ENCODE data around the gene COQ10B.
"Not testable (repeated sequence)": the region's sequence is repeated elsewhere in the genome, so short reads cannot be mapped to it uniquely, and the experiment has no call there.

Gene COQ10B

GRCh38 chr2:197453123-197453913 is at the start of gene COQ10B:
COQ10B (plus strand) TSS chr2:197453552; CDS start chr2:197453561, 9 bp downstream.
- peak; percentile 94 for DNase-seq (ENCODE audit: low read depth)

DNA sequence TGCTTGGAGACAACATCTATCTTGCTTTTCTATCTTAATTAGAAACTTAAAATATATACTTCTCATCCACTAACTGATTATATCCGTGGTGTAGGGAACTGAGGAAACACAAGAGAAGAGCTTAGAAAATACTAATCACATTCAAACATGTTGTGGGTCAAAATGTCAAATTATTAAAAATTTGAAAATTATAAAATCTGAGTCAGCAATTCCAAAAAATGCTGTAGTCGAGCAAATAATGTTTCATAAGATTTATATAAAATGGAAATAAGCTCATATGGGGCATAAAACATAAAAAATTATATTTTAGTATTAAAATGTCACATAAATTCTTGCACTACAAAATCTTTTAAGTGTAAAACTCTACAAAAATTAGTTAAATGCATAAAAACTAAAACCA is 47.8 kb upstream of the COQ10B start:
- DNase-seq (ENCODE audit: low read depth) = no peak

- no peak for DNase-seq (ENCODE audit: low read depth)
These were observed 39.3 kb upstream of the COQ10B start for GRCh38 chr2:197414039-197414438.

DNA sequence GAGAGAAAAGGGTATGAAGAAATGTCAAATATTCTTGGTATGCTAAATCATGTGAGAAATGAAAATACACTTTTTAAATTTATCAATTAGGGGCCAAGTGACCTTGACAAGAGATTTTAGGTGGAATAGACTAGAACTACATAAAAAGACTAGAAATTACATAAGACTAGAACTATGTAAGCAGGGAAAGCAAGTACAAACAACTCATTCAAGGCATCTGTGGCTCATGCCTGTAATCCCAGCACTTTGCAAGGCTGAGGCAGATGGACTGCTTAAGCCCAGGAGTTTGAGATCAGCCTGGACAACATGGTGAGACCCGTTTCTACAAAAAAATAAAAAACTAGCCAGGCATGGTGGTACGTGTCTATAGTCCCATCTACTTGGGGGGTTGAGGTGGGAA is 38.8 kb upstream of the COQ10B start:
- no peak for DNase-seq (ENCODE audit: low read depth)

- no peak for DNase-seq (ENCODE audit: low read depth)
These were observed 37.1 kb upstream of the COQ10B start for GRCh38 chr2:197416268-197416667.

DNA sequence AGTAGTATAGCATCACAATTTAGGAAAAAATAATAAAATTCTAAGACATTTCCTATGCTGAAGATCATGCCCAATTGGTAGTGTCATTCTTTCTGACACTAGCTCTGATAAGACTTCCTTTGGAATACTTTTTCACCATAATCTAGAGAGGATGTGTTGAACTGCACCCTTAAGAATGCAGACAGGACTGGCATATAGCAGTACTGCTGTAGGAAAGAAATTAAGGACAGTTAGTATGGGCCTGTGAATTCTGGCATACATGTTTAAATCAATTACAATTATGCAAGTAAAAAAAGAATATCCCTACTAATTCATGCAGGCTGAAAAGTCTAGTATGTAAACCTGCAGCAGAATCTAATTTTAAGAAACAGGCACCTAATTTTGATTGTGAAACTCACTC is 33.9 kb upstream of the COQ10B start:
- DNase-seq (ENCODE audit: low read depth) = no peak

- DNase-seq (ENCODE audit: low read depth) = no peak
These were observed 30.0 kb upstream of the COQ10B start for GRCh38 chr2:197423307-197423706.

DNA sequence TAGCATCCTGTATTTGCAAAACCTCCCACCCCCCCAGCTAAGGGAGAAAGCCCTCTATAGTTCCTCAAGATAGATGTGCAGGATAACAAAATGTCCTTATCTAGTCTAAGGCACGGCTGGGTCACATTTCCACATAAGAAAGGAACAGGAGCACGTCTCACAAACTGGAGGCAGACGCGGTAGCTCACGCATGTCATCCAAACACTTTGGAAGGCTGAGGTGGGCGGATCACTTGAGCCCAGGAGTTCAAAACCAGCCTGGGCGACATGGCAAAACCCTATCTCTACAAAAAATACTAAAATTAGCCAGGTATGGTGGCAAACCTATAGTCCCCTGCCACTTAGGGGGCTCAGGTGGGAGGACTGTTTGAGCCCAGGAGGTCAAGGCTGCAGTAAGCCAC is 27.8 kb upstream of the COQ10B start:
- no peak for DNase-seq (ENCODE audit: low read depth)

- DNase-seq (ENCODE audit: low read depth) = no peak
These were observed 26.4 kb upstream of the COQ10B start for GRCh38 chr2:197426723-197427603.

DNA sequence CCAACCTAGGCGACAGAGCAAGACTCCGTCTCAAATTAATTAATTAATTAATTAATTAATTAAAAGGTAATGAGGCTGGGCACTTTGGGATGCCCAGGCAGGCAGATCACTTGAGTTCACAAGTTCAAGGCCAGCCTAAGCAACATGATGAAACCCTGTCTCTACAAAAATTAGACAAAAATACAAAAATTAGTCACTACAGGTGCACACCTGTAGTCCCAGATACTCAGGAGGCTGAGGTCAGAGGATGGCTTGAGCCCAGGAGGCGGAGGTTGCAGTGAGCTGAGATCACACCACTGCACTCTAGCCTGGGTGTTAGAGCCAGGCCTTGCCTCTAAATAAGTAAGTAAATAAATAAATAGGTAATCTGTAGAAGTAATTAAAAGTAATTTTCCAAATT is 25.4 kb upstream of the COQ10B start:
- no peak for DNase-seq (ENCODE audit: low read depth)

DNA sequence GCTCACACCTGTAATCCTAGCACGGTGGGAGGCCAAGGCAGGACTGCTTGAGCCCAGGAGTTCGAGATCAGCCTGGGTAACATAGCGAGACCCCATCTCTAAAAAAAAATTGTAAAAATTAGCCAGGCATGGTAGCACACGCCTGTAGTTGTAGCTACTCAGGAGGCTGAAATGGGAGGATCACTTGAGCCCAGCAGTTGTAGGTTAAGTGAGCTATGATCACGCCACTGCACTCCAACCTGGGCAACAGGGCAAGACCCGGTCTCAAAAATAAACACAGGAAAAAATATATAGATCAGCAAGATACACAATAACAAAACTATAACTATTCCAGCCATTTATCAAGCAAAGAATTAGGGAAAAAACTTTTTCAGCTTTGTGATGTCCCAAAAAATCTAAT is 21.5 kb upstream of the COQ10B start:
- no peak for DNase-seq (ENCODE audit: low read depth)

GRCh38 chr2:197432527-197432926 is 20.8 kb upstream of the COQ10B start:
- not testable (repeated sequence) for DNase-seq (ENCODE audit: low read depth)

DNA sequence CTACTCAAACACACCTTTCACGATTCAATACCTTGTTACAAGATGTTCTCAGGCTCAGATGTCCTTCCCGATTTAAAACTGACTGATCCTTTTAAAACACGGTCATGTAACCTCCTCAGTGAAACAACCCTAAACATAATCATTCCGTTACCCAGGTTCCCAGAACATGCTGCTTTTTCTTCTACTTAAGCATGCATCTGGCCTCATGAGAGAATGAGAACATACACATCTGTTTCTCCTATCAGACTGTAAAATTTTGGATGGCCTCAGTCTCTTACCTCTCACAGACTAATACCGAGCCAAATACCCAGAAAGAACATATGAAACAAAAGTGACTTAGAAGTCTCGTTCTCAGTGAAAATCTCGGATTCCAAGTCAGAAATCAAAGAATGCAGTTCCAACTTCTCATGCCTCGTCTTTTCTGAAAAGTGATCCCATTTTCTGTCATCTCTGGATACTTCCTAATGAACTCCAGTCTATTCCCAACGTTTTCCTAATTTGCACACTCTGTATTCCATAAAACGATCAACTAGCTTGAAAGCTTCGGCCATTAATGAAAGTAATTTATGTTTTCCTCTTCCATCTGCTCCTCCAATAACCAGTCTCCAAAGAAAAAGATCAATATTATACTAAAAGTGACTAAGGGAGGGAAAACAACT is 19.4 kb upstream of the COQ10B start:
- DNase-seq (ENCODE audit: low read depth) = no peak

- peak; percentile 97 for DNase-seq (ENCODE audit: low read depth)
These were observed 18.5 kb upstream of the COQ10B start, which contains the start of gene SF3B1 for GRCh38 chr2:197434541-197435513. SF3B1 (minus strand) TSS chr2:197435028; CDS start chr2:197434999, 29 bp downstream.

- DNase-seq (ENCODE audit: low read depth) = no peak
These were observed 17.5 kb upstream of the COQ10B start for GRCh38 chr2:197435598-197436420.

DNA sequence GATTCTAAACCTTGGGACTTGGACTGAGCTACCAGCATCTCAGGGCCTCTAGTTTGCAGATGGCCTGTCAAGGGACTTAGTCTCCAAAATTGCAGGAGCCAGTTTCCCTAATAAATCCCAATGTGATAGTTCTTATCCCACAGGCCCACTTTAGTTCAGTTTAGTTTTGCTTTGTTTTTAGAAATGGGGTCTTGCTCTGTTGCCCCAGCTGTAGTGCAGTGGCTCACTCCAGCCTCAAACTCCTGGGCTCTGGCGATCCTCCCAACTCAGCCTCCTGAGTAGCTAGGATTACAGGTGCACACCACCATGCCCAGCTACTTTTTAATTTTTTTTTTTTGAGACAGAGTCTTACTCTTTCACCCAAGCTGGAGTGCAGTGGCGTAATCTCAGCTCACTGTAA is 16.0 kb upstream of the COQ10B start:
- DNase-seq (ENCODE audit: low read depth) = no peak

DNA sequence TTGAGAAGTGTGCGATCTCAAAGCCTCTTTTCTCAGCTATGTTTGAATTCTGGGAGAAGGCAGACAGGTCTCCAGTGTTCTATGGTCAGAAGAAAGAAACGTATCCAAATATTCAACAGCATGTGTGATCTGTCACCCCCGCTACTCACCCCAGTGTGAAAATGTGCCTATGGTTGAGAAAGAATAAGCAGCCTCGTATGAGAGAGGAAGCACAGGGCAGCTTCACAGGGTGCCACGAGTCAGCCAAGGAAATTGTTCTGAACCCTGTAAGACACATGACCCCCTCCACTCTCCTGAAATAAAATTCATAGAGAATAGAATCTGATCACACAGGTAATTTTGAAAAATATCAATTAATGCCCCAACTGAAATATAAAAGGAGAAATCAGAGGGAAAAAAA is 10.5 kb upstream of the COQ10B start:
- no peak for DNase-seq (ENCODE audit: low read depth)

GRCh38 chr2:197445746-197446145 is 7.6 kb upstream of the COQ10B start:
- no peak for DNase-seq (ENCODE audit: low read depth)

DNA sequence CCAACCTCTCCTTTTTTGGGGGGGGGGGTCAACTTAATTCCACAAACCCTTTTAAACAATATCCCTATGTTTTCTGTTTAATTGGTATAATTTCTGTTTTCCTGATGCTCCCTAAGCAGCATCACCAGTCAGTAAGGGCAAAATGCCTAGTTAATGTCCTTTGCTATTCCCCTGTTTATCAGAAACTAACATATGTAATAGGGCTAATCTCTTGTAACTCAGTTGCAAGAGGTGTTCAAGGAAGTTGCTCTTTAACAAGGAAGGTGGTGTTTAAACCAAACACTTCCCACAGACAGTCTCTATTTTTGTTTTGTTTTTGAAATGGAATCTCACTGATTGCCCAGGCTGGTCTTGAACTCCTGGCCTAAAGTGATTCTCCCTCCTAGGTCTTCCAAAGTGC is 6.5 kb upstream of the COQ10B start:
- no peak for DNase-seq (ENCODE audit: low read depth)

- DNase-seq (ENCODE audit: low read depth) = no peak
These were observed 2.9 kb upstream of the COQ10B start for GRCh38 chr2:197450465-197450864.

All from stimulated activated CD8-positive, alpha-beta memory T cell treated with anti-CD3 and anti-CD28 coated beads, Interleukin-7, amount 100 ng/mL, for 24 hours (primary cell).